Epithelial cell of proximal tubule (primary cell): Measurements from ENCODE around the gene TMEM134. TPM values are rescaled to one million over a fixed set of nuclear protein-coding genes. Genes with fewer than 3 reads are reported as not detected.

Experiments used
- DNase-seq: peaks from one replicate; pipeline ENCODE4 v3.0.0-alpha.2; 2011; ENCODE audit warnings: low read depth
- H3K4me3 ChIP-seq: 2 replicates; pipeline ENCODE4 v1.5.1; 2011; ENCODE audit warnings: low read depth, mild to moderate bottlenecking, low read length
- CTCF ChIP-seq: conservative IDR thresholded peaks from 2 replicates; pipeline ENCODE4 v1.5.1; 2012; ENCODE audit warnings: low read depth, mild to moderate bottlenecking, low read length
- total RNA-seq: library from RNA; depleted of rRNA; stranded (reverse); fragments of >200 nt; gene quantifications from 2 replicates; pipeline ENCODE4 v1.2.3, GENCODE V29; 2015

The TMEM134 gene
- total RNA-seq, 1 donor from 2014 or later = 74.0 TPM

GRCh38 chr11:67413266-67413849 lies 55.7 kb downstream of the TMEM134 start:
- no peak for TF ChIP-seq CTCF
- no peak overlapping the region for H3K4me3 ChIP-seq
- no peak for DNase-seq

GRCh38 chr11:67412495-67413179 lies 56.4 kb downstream of the TMEM134 start:
- H3K4me3 ChIP-seq = no peak overlapping the region
- DNase-seq = no peak
- TF ChIP-seq CTCF = no peak

GRCh38 chr11:67411785-67412152 lies 57.3 kb downstream of the TMEM134 start:
- H3K4me3 ChIP-seq = no peak overlapping the region
- no peak for TF ChIP-seq CTCF
- no peak for DNase-seq

Other genes starting within 250 kb of the TMEM134 start
- 46.8 and 66.4 TPM in 2 replicates for gene GRK2, start 202.8 kb downstream of the TMEM134 start, total RNA-seq
- 31.6 and 32.3 TPM in 2 replicates for gene ANKRD13D, start 179.9 kb downstream of the TMEM134 start, total RNA-seq
- 28.4 and 30.4 TPM in 2 replicates for gene SSH3, start 165.7 kb downstream of the TMEM134 start, total RNA-seq
- gene POLD4, start 115.7 kb downstream of the TMEM134 start, total RNA-seq = 68.1 and 174 TPM in 2 replicates
- 23.8 and 44.6 TPM in 2 replicates for gene CLCF1, start 95.7 kb downstream of the TMEM134 start, total RNA-seq
- gene RAD9A, start 77.3 kb downstream of the TMEM134 start, total RNA-seq = 13.9 and 20.9 TPM in 2 replicates
- 359 and 365 TPM in 2 replicates for gene PPP1CA, start 67.4 kb downstream of the TMEM134 start, total RNA-seq
- 0.14 and 0.17 TPM in 2 replicates for gene TBC1D10C, start 65.2 kb downstream of the TMEM134 start, total RNA-seq
- gene CARNS1, start 53.6 kb downstream of the TMEM134 start, total RNA-seq = 0.07 and 0.23 TPM in 2 replicates
- 64.1 and 72.9 TPM in 2 replicates for gene RPS6KB2, start 40.8 kb downstream of the TMEM134 start, total RNA-seq
- 1.5 and 3.6 TPM in 2 replicates for gene PTPRCAP, start 31.6 kb downstream of the TMEM134 start, total RNA-seq
- 88.8 and 137 TPM in 2 replicates for gene CORO1B, start 25.8 kb downstream of the TMEM134 start, total RNA-seq
- gene GPR152, start 16.5 kb downstream of the TMEM134 start, total RNA-seq = not detected in 2 replicates
- not detected in 2 replicates for gene CABP4, start 13.9 kb downstream of the TMEM134 start, total RNA-seq
- gene AIP, start 13.8 kb upstream of the TMEM134 start, total RNA-seq = 62.0 and 63.4 TPM in 2 replicates
- 58.9 and 74.1 TPM in 2 replicates for gene PITPNM1, start 36.1 kb upstream of the TMEM134 start, total RNA-seq
- gene CDK2AP2, start 38.9 kb upstream of the TMEM134 start, total RNA-seq = 129 and 165 TPM in 2 replicates
- gene CABP2, start 54.2 kb upstream of the TMEM134 start, total RNA-seq = not detected in 2 replicates
- 2,620 and 3,355 TPM in 2 replicates for gene GSTP1, start 114.6 kb upstream of the TMEM134 start, total RNA-seq
- gene NDUFV1, start 137.7 kb upstream of the TMEM134 start, total RNA-seq = 226 and 258 TPM in 2 replicates
- gene NUDT8, start 160.7 kb upstream of the TMEM134 start, total RNA-seq = 23.4 and 29.3 TPM in 2 replicates
- not detected in 2 replicates for gene TBX10, start 170.5 kb upstream of the TMEM134 start, total RNA-seq
- gene ACY3, start 181.5 kb upstream of the TMEM134 start, total RNA-seq = not detected in 2 replicates
- gene ALDH3B2, start 205.4 kb upstream of the TMEM134 start, total RNA-seq = 0.51 TPM in 1 of 2 replicates, not detected in the other